SKM-1 (cell line): Measurements from ENCODE around the gene CIB1.
"Not testable (repeated sequence)": the region's sequence is repeated elsewhere in the genome, so short reads cannot be mapped to it uniquely, and the experiment has no call there.

ENCODE experiments used
- DNase-seq: peaks from one replicate; lab custom pipeline; 2025; ENCODE audit not compliant: unreplicated experiment; lab: John Stamatoyannopoulos, UW

The CIB1 gene

GRCh38 chr15:90201130-90201943 lies 32.4 kb downstream of the CIB1 start, which contains the start of gene SEMA4B:
TSS of gene SEMA4B (plus strand) at chr15:90201330. CDS start at chr15:90201579, 249 bp downstream.
- DNase-seq: peak; percentile 57

- no peak for DNase-seq
Measured at GRCh38 chr15:90200534-90201129, 33.1 kb downstream of the CIB1 start.

GRCh38 chr15:90194655-90195054 lies 39.1 kb downstream of the CIB1 start:
- DNase-seq: no peak

- no peak for DNase-seq
Measured at GRCh38 chr15:90192961-90193786, 40.6 kb downstream of the CIB1 start.

GRCh38 chr15:90191794-90192509 lies 41.8 kb downstream of the CIB1 start:
- DNase-seq: no peak

- DNase-seq: no peak
Measured at GRCh38 chr15:90191344-90191687, 42.4 kb downstream of the CIB1 start.

GRCh38 chr15:90190606-90191343 lies 43.0 kb downstream of the CIB1 start:
- DNase-seq: no peak

- DNase-seq: no peak
Measured at GRCh38 chr15:90189781-90190467, 43.8 kb downstream of the CIB1 start.

GRCh38 chr15:90188914-90189748 lies 44.6 kb downstream of the CIB1 start:
- DNase-seq: peak; percentile 88

- not testable (repeated sequence) for DNase-seq
Measured at GRCh38 chr15:90188065-90188464, 45.7 kb downstream of the CIB1 start.

- DNase-seq: no peak
Measured at GRCh38 chr15:90187257-90187868, 46.4 kb downstream of the CIB1 start.

GRCh38 chr15:90184786-90185704 lies 48.7 kb downstream of the CIB1 start:
- peak; percentile 76 for DNase-seq

- DNase-seq: no peak
Measured at GRCh38 chr15:90184119-90184785, 49.5 kb downstream of the CIB1 start.

GRCh38 chr15:90181776-90182175 lies 52.0 kb downstream of the CIB1 start:
- no peak for DNase-seq
